Activated CD4-positive, alpha-beta memory T cell treated with anti-CD3 and anti-CD28 coated beads for 36 hours (primary cell): ENCODE results near the gene PDE4D. TPM values are rescaled to one million over a fixed set of nuclear protein-coding genes. Genes with fewer than 3 reads are reported as not detected.

Experiments used
- CTCF ChIA-PET: fragments of 350-600 bp; sonication (Branson Sonifier 250); formaldehyde crosslinking; loops from one replicate; lab custom pipeline; 2021; ENCODE audit warnings: antibody characterized with exemption, inconsistent platforms; lab: Charles Lee
- POLR2A ChIA-PET: fragments of 350-600 bp; sonication (Branson Sonifier 250); formaldehyde crosslinking; loops from one replicate; lab custom pipeline; 2021; ENCODE audit warnings: antibody characterized with exemption; lab: Charles Lee
- DNase-seq: peaks from one replicate; pipeline ENCODE4 v3.0.0-alpha.2; 2020
- H3K27ac Mint-ChIP-seq: one replicate; pipeline ENCODE4 v1.8.0; 2021; ENCODE audit warnings: mixed read lengths
- H3K27me3 Mint-ChIP-seq: one replicate; pipeline ENCODE4 v1.8.0; 2021; ENCODE audit warnings: mixed read lengths
- H3K36me3 Mint-ChIP-seq: one replicate; pipeline ENCODE4 v1.8.0; 2021; ENCODE audit warnings: mixed read lengths
- H3K4me1 Mint-ChIP-seq: one replicate; pipeline ENCODE4 v1.8.0; 2021; ENCODE audit warnings: low read depth, mixed read lengths
- H3K4me3 Mint-ChIP-seq: one replicate; pipeline ENCODE4 v1.8.0; 2021; ENCODE audit warnings: mild to moderate bottlenecking, mixed read lengths
- H3K9me3 Mint-ChIP-seq: one replicate; pipeline ENCODE4 v1.8.0; 2021; ENCODE audit warnings: mixed read lengths
- intact Hi-C: fragments of 100-400 bp; cut with micrococcal nuclease; formaldehyde crosslinking; loops from one replicate; pipeline ENCODE4 v1.15.1; 2023
- total RNA-seq, 2 experiments: library from RNA; stranded (reverse); gene quantifications; one replicate each; pipeline ENCODE4 v1.2.3, GENCODE V29; 2021

Gene PDE4D
- total RNA-seq, 2 experiments from 2014 or later, result 49.3 to 50.8 TPM

GRCh38 chr5:59039296-59040023, 854.1 kb downstream of the PDE4D start:
- peaks cover 48% of the 10 kb centered on the region for H3K4me1 Mint-ChIP-seq
- POLR2A ChIA-PET, result interaction anchor here (0.8 to 1.6 kb wide), 8 partner anchors 18 to 135 kb away, joined by 3 to 18 read pairs (median 5); no protein-coding TSS in a partner anchor
- peaks cover 32% of the 10 kb centered on the region for H3K36me3 Mint-ChIP-seq
- peak; percentile 93 for DNase-seq
- no peaks in the 10 kb centered on the region for H3K27me3 Mint-ChIP-seq
- peak overlapping the region; percentile 82 for H3K4me3 Mint-ChIP-seq
- CTCF ChIA-PET, result interaction anchor here (1.2 to 1.8 kb wide), 4 partner anchors 19 to 134 kb away, joined by 3 to 9 read pairs (median 8); no protein-coding TSS in a partner anchor
- H3K27ac Mint-ChIP-seq, result peak overlapping the region; percentile 87
- intact Hi-C loops, result loop anchor here (1.0 to 10.0 kb wide), 6 partner anchors 60 to 1862 kb away; no protein-coding TSS in a partner anchor
- H3K9me3 Mint-ChIP-seq, result peaks cover 3% of the 10 kb centered on the region

- intact Hi-C loops, result loop anchor here (1.0 to 10.0 kb wide), 6 partner anchors 60 to 1862 kb away; no protein-coding TSS in a partner anchor
- CTCF ChIA-PET, result interaction anchor here (1.2 to 1.8 kb wide), 4 partner anchors 18 to 135 kb away, joined by 3 to 9 read pairs (median 8); no protein-coding TSS in a partner anchor
- Mint-ChIP-seq H3K36me3 (peaks cover 35% of the 10 kb centered on the region), H3K27ac (peak overlapping the region; percentile 87), H3K4me1 (peaks cover 48% of the 10 kb centered on the region), H3K9me3 (peaks cover 3% of the 10 kb centered on the region), H3K27me3 (no peaks in the 10 kb centered on the region), H3K4me3 (peak overlapping the region; percentile 82)
- POLR2A ChIA-PET, result interaction anchor here (0.8 to 1.6 kb wide), 8 partner anchors 18 to 136 kb away, joined by 3 to 18 read pairs (median 5); no protein-coding TSS in a partner anchor
- DNase-seq, result no peak
These were observed 854.7 kb downstream of the PDE4D start for GRCh38 chr5:59038798-59039295.

- Mint-ChIP-seq H3K27me3 (no peaks in the 10 kb centered on the region), H3K27ac (peak overlapping the region; percentile 87), H3K4me1 (peaks cover 55% of the 10 kb centered on the region), H3K36me3 (peaks cover 38% of the 10 kb centered on the region), H3K9me3 (no peaks in the 10 kb centered on the region), H3K4me3 (peak overlapping the region; percentile 82)
- intact Hi-C loops, result loop anchor here (2.0 to 10.0 kb wide), 5 partner anchors 49 to 1861 kb away; no protein-coding TSS in a partner anchor
- CTCF ChIA-PET, result interaction anchor here (1.2 to 6.0 kb wide), 6 partner anchors 17 to 137 kb away, joined by 3 to 144 read pairs (median 8); no protein-coding TSS in a partner anchor
- DNase-seq, result no peak
- POLR2A ChIA-PET, result interaction anchor here (1.3 to 4.0 kb wide), 5 partner anchors 17 to 90 kb away, joined by 6 to 40 read pairs (median 18); no protein-coding TSS in a partner anchor
These were observed 855.4 kb downstream of the PDE4D start for GRCh38 chr5:59037941-59038797.

GRCh38 chr5:59037453-59037852, 856.1 kb downstream of the PDE4D start:
- CTCF ChIA-PET, result interaction anchor here (4.3 to 6.0 kb wide), 2 partner anchors 87 to 138 kb away, joined by 28 to 144 read pairs; no protein-coding TSS in a partner anchor
- H3K4me1 Mint-ChIP-seq, result peaks cover 56% of the 10 kb centered on the region
- POLR2A ChIA-PET, result interaction anchor here (1.1 to 4.0 kb wide), 3 partner anchors 9 to 90 kb away, joined by 3 to 40 read pairs (median 30); no protein-coding TSS in a partner anchor
- H3K9me3 Mint-ChIP-seq, result no peaks in the 10 kb centered on the region
- peaks cover 41% of the 10 kb centered on the region for H3K36me3 Mint-ChIP-seq
- DNase-seq, result no peak
- H3K27ac Mint-ChIP-seq, result peak overlapping the region; percentile 87
- no peaks in the 10 kb centered on the region for H3K27me3 Mint-ChIP-seq
- H3K4me3 Mint-ChIP-seq, result peak overlapping the region; percentile 82
- intact Hi-C loops, result loop anchor here (2.0 to 10.0 kb wide), 5 partner anchors 49 to 1860 kb away; no protein-coding TSS in a partner anchor

- H3K9me3 Mint-ChIP-seq, result no peaks in the 10 kb centered on the region
- H3K4me3 Mint-ChIP-seq, result peak overlapping the region; percentile 82
- peaks cover 52% of the 10 kb centered on the region for H3K4me1 Mint-ChIP-seq
- ChIA-PET POLR2A (interaction anchor here (1.1 to 4.0 kb wide), 4 partner anchors 10 to 146 kb away, joined by 3 to 40 read pairs (median 18); no protein-coding TSS in a partner anchor), CTCF (interaction anchor here (1.0 to 6.0 kb wide), 9 partner anchors 9 to 151 kb away, joined by 3 to 144 read pairs (median 9); no protein-coding TSS in a partner anchor)
- intact Hi-C loops, result loop anchor here (2.0 to 10.0 kb wide), 5 partner anchors 50 to 1860 kb away; no protein-coding TSS in a partner anchor
- peaks cover 41% of the 10 kb centered on the region for H3K36me3 Mint-ChIP-seq
- no peaks in the 10 kb centered on the region for H3K27me3 Mint-ChIP-seq
- DNase-seq, result no peak
- H3K27ac Mint-ChIP-seq, result peak overlapping the region; percentile 87
These were observed 856.5 kb downstream of the PDE4D start for GRCh38 chr5:59037041-59037440.

GRCh38 chr5:59036274-59036961, 857.1 kb downstream of the PDE4D start:
- Mint-ChIP-seq H3K27me3 (no peaks in the 10 kb centered on the region), H3K36me3 (peaks cover 44% of the 10 kb centered on the region), H3K4me1 (peaks cover 49% of the 10 kb centered on the region), H3K27ac (peak overlapping the region; percentile 87), H3K9me3 (no peaks in the 10 kb centered on the region), H3K4me3 (peak overlapping the region; percentile 82)
- peak; percentile 77 for DNase-seq
- ChIA-PET CTCF (interaction anchor here (0.6 to 6.0 kb wide), 13 partner anchors 8 to 345 kb away, joined by 3 to 144 read pairs (median 5); no protein-coding TSS in a partner anchor), POLR2A (interaction anchor here (1.1 to 4.0 kb wide), 5 partner anchors 10 to 145 kb away, joined by 3 to 40 read pairs (median 8); no protein-coding TSS in a partner anchor)
- intact Hi-C loops, result loop anchor here (1.0 to 10.0 kb wide), 6 partner anchors 16 to 1859 kb away; no protein-coding TSS in a partner anchor

GRCh38 chr5:59035681-59036080, 857.8 kb downstream of the PDE4D start:
- Mint-ChIP-seq H3K9me3 (no peaks in the 10 kb centered on the region), H3K4me3 (peak overlapping the region; percentile 82), H3K27me3 (no peaks in the 10 kb centered on the region), H3K36me3 (peaks cover 48% of the 10 kb centered on the region), H3K4me1 (peaks cover 46% of the 10 kb centered on the region), H3K27ac (peak overlapping the region; percentile 87)
- CTCF ChIA-PET, result interaction anchor here (0.6 to 6.0 kb wide), 18 partner anchors 35 to 345 kb away, joined by 3 to 144 read pairs (median 5); no protein-coding TSS in a partner anchor
- DNase-seq, result no peak
- POLR2A ChIA-PET, result interaction anchor here (1.7 to 4.0 kb wide), 4 partner anchors 14 to 144 kb away, joined by 6 to 40 read pairs (median 19); no protein-coding TSS in a partner anchor
- intact Hi-C loops, result loop anchor here (1.0 to 10.0 kb wide), 6 partner anchors 15 to 1858 kb away; no protein-coding TSS in a partner anchor

- CTCF ChIA-PET, result interaction anchor here (0.7 to 6.0 kb wide), 28 partner anchors 10 to 646 kb away, joined by 3 to 144 read pairs (median 5); no protein-coding TSS in a partner anchor
- peaks cover 58% of the 10 kb centered on the region for H3K36me3 Mint-ChIP-seq
- POLR2A ChIA-PET, result interaction anchor here (1.8 to 4.0 kb wide), 3 partner anchors 13 to 93 kb away, joined by 8 to 40 read pairs (median 30); no protein-coding TSS in a partner anchor
- no peaks in the 10 kb centered on the region for H3K27me3 Mint-ChIP-seq
- H3K27ac Mint-ChIP-seq, result peak overlapping the region; percentile 87
- no peak for DNase-seq
- intact Hi-C loops, result loop anchor here (1.0 to 10.0 kb wide), 4 partner anchors 140 to 1857 kb away; no protein-coding TSS in a partner anchor
- H3K4me1 Mint-ChIP-seq, result peaks cover 44% of the 10 kb centered on the region
- peak overlapping the region; percentile 82 for H3K4me3 Mint-ChIP-seq
- no peaks in the 10 kb centered on the region for H3K9me3 Mint-ChIP-seq
These were observed 858.9 kb downstream of the PDE4D start for GRCh38 chr5:59034498-59035186.

- Mint-ChIP-seq H3K36me3 (peaks cover 53% of the 10 kb centered on the region), H3K9me3 (no peaks in the 10 kb centered on the region), H3K27ac (no peak overlapping the region), H3K4me3 (no peak overlapping the region), H3K27me3 (no peaks in the 10 kb centered on the region), H3K4me1 (peaks cover 44% of the 10 kb centered on the region)
- ChIA-PET POLR2A (no interaction called here), CTCF (interaction anchor here (0.6 to 0.9 kb wide), 3 partner anchors 9 to 174 kb away, joined by 3 to 6 read pairs (median 4); no protein-coding TSS in a partner anchor)
- DNase-seq, result no peak
- intact Hi-C loops, result no loop called here
These were observed 866.2 kb downstream of the PDE4D start for GRCh38 chr5:59027145-59027907.
